ENCODE measurements around the gene CSRNP3. TPM values are rescaled to one million over a fixed set of nuclear protein-coding genes. Genes with fewer than 3 reads are reported as not detected.

The CSRNP3 gene
- total RNA-seq, 3 donors from 2014 or later = 2.0 to 5.2 (median 4.6) TPM

GRCh38 chr2:165640247-165640929 is 170.9 kb downstream of the CSRNP3 start:
- intact Hi-C loops (cut with DNase I, micrococcal nuclease) = no loop called here
- Histone ChIP-seq H3K4me3 (no peak overlapping the region), H3K4me1 (ENCODE audit: low read depth) (peaks cover 4% of the 10 kb centered on the region), H3K36me3 (ENCODE audit: low read depth) (no peaks in the 10 kb centered on the region), H3K9me3 (no peaks in the 10 kb centered on the region)
- DNase-seq = no peak
- TF ChIP-seq CTCF (IDR thresholded peaks at IDR 0.05) = no peak
- peak; percentile 58 for ATAC-seq

GRCh38 chr2:165645930-165646831 is 176.7 kb downstream of the CSRNP3 start:
- no peaks in the 10 kb centered on the region for H3K36me3 ChIP-seq (ENCODE audit: low read depth)
- ATAC-seq = no peak
- DNase-seq = no peak
- H3K4me1 ChIP-seq (ENCODE audit: low read depth) = no peaks in the 10 kb centered on the region
- TF ChIP-seq CTCF (IDR thresholded peaks at IDR 0.05) = no peak
- H3K9me3 ChIP-seq = no peaks in the 10 kb centered on the region
- intact Hi-C loops (cut with DNase I, micrococcal nuclease) = no loop called here
- H3K4me3 ChIP-seq = no peak overlapping the region

GRCh38 chr2:165647409-165647808 is 177.9 kb downstream of the CSRNP3 start:
- Histone ChIP-seq H3K36me3 (ENCODE audit: low read depth) (no peaks in the 10 kb centered on the region), H3K4me3 (no peak overlapping the region), H3K4me1 (ENCODE audit: low read depth) (no peaks in the 10 kb centered on the region), H3K9me3 (no peaks in the 10 kb centered on the region)
- DNase-seq (no peak), ATAC-seq (no peak)
- intact Hi-C loops (cut with DNase I, micrococcal nuclease) = no loop called here
- TF ChIP-seq CTCF (IDR thresholded peaks at IDR 0.05) = no peak

GRCh38 chr2:165648801-165649200 is 179.3 kb downstream of the CSRNP3 start:
- intact Hi-C loops (cut with DNase I, micrococcal nuclease) = no loop called here
- DNase-seq (no peak), ATAC-seq (no peak)
- H3K4me3 ChIP-seq = no peak overlapping the region
- no peaks in the 10 kb centered on the region for H3K36me3 ChIP-seq (ENCODE audit: low read depth)
- no peaks in the 10 kb centered on the region for H3K4me1 ChIP-seq (ENCODE audit: low read depth)
- no peaks in the 10 kb centered on the region for H3K9me3 ChIP-seq
- no peak for TF ChIP-seq CTCF (IDR thresholded peaks at IDR 0.05)

GRCh38 chr2:165651233-165651632 is 181.7 kb downstream of the CSRNP3 start:
- no peak for DNase-seq
- TF ChIP-seq CTCF (IDR thresholded peaks at IDR 0.05) = no peak
- intact Hi-C loops (cut with DNase I, micrococcal nuclease) = no loop called here
- ATAC-seq = no peak
- Histone ChIP-seq H3K4me1 (ENCODE audit: low read depth) (no peaks in the 10 kb centered on the region), H3K4me3 (no peak overlapping the region), H3K36me3 (ENCODE audit: low read depth) (no peaks in the 10 kb centered on the region), H3K9me3 (no peaks in the 10 kb centered on the region)

Data from mucosa of descending colon (tissue), 3 donors.